Thoracic aorta (tissue), 2 donors: ENCODE measurements around the gene TRMO. TPM values are rescaled to one million over a fixed set of nuclear protein-coding genes. Genes with fewer than 3 reads are reported as not detected.

Experiments used
- ATAC-seq: fragments of 150-250 bp; one replicate; pipeline ENCODE4 v1.8.0; 2017; ENCODE audit warnings: low read depth; ENCODE audit not compliant: insufficient number of reproducible peaks, low FRiP score
- DNase-seq: peaks from one replicate; pipeline ENCODE4 v3.0.0-alpha.2; 2020; ENCODE audit warnings: low spot score
- H3K27ac ChIP-seq, 2 donors: fragments of 200-600 bp; sonication (generic); 1 replicate in 1 of 2; 2 replicates in 1 of 2; pipeline ENCODE4 v1.5.1; 2016; ENCODE audit warnings: mild to moderate bottlenecking in 2 of 2, moderate library complexity in 2 of 2
- H3K27me3 ChIP-seq: fragments of 200-600 bp; sonication (generic); replicated peaks from 2 replicates; pipeline ENCODE4 v1.6.0; 2016; ENCODE audit warnings: mild to moderate bottlenecking; ENCODE audit not compliant: insufficient read depth
- H3K36me3 ChIP-seq: fragments of 200-600 bp; sonication (generic); one replicate; pipeline ENCODE4 v1.5.1; 2016
- H3K4me1 ChIP-seq, 2 donors: fragments of 200-600 bp; sonication (generic); 1 replicate in 1 of 2; 2 replicates in 1 of 2; pipeline versions ENCODE4 v1.5.1 to v1.6.0; 2016; ENCODE audit warnings: low read depth in 2 of 2, mild to moderate bottlenecking in 1 of 2; ENCODE audit not compliant: control insufficient read depth in 1 of 2
- H3K4me3 ChIP-seq: fragments of 200-600 bp; sonication (generic); 2 replicates; pipeline ENCODE4 v1.5.1; 2016; ENCODE audit warnings: mild to moderate bottlenecking
- H3K9me3 ChIP-seq: fragments of 200-600 bp; sonication (generic); 2 replicates; pipeline ENCODE4 v1.5.1; 2016
- total RNA-seq, 2 donors: library from RNA; depleted of rRNA; stranded (reverse); fragments of >200 nt; gene quantifications; one replicate each; pipeline versions ENCODE4 v1.1.0 to v1.2.3, GENCODE V29; 2016
- TF ChIP-seq, protein P1 (sequence below): fragments of 200-600 bp; sonication (generic); IDR thresholded peaks from one replicate; pipeline ENCODE4 v1.5.1; 2019; ENCODE audit warnings: antibody characterized with exemption

The TRMO gene
- total RNA-seq, 2 donors from 2014 or later, result 22.2 to 28.6 TPM

DNA sequence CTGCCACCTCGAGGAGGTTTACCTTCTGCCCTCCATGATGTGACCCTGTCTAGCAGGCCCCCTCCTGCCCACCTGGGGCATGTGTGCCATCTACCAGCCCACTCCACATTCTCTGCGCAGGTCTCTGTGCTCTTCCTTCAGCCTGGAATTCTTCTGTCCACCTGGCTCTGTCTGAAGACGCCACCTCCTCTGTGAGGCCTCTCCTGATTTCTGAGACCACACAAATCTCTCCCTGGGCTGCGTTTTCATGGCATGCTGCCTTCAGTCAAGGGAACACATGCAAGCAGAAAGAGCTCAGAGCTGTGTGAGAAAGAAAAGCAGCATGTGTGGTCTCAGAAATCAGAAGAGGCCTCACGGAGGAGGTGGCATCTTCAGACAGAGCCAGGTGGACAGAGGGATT is 47.2 kb downstream of the TRMO start:
- DNase-seq, result no peak
- ATAC-seq, result no peak
- no peaks in the 10 kb centered on the region for H3K4me1 ChIP-seq
- H3K9me3 ChIP-seq, result no peaks in the 10 kb centered on the region
- no peaks in the 10 kb centered on the region for H3K36me3 ChIP-seq
- no peak overlapping the region for H3K4me3 ChIP-seq
- no peaks in the 10 kb centered on the region for H3K27me3 ChIP-seq
- no peak overlapping the region for H3K27ac ChIP-seq
- TF ChIP-seq, protein P1, sequence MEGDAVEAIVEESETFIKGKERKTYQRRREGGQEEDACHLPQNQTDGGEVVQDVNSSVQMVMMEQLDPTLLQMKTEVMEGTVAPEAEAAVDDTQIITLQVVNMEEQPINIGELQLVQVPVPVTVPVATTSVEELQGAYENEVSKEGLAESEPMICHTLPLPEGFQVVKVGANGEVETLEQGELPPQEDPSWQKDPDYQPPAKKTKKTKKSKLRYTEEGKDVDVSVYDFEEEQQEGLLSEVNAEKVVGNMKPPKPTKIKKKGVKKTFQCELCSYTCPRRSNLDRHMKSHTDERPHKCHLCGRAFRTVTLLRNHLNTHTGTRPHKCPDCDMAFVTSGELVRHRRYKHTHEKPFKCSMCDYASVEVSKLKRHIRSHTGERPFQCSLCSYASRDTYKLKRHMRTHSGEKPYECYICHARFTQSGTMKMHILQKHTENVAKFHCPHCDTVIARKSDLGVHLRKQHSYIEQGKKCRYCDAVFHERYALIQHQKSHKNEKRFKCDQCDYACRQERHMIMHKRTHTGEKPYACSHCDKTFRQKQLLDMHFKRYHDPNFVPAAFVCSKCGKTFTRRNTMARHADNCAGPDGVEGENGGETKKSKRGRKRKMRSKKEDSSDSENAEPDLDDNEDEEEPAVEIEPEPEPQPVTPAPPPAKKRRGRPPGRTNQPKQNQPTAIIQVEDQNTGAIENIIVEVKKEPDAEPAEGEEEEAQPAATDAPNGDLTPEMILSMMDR, result no peak

GRCh38 chr9:97874624-97875023 is 47.7 kb downstream of the TRMO start:
- Histone ChIP-seq H3K27ac (no peak overlapping the region), H3K9me3 (no peaks in the 10 kb centered on the region), H3K4me3 (no peak overlapping the region), H3K36me3 (no peaks in the 10 kb centered on the region), H3K4me1 (no peaks in the 10 kb centered on the region), H3K27me3 (no peaks in the 10 kb centered on the region)
- TF ChIP-seq, protein P1, result no peak
- no peak for ATAC-seq
- no peak for DNase-seq

DNA sequence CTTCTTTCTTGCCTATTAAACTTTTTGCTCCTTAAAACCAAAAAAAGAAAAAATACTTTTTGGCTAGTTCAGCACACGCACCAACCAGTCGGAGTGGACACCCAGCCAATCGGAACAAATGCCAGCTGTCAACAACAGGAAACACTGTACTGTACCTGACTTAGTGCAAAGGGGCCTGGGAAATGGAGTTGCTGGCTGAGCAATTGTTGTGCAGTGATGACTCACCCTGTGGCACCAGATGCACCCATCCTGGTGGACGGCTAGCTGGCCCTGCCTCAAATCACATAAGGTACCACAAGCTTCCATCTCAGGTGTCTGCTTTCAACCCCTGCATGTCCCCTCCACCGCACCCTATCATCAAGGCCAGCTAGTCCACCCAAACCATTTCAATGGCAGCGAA is 48.4 kb downstream of the TRMO start:
- no peaks in the 10 kb centered on the region for H3K36me3 ChIP-seq
- no peak overlapping the region for H3K27ac ChIP-seq
- H3K4me3 ChIP-seq, result no peak overlapping the region
- no peaks in the 10 kb centered on the region for H3K27me3 ChIP-seq
- H3K4me1 ChIP-seq, result no peaks in the 10 kb centered on the region
- ATAC-seq, result no peak
- no peaks in the 10 kb centered on the region for H3K9me3 ChIP-seq
- no peak for DNase-seq
- TF ChIP-seq, protein P1, result no peak

DNA sequence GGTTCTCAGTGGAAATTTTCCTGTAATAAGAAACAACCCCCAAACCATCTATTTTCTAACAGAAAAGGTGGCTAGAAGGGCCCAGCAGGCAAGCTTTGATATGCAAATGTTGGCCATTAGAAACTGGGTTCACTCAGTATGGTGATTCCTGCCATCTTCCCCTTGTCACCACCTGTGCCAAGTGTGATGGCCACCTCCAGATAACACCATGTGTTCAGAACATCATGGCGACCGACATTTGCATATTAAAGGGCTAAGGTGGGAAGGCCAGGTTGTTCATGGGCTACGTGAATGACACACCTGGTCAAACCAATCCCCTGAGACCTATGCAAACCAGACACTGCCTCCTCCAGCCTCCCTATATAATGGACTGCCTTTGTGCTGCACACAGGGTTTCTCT is 48.9 kb downstream of the TRMO start:
- no peak for DNase-seq
- Histone ChIP-seq H3K27me3 (no peaks in the 10 kb centered on the region), H3K4me1 (no peaks in the 10 kb centered on the region), H3K36me3 (no peaks in the 10 kb centered on the region), H3K9me3 (no peaks in the 10 kb centered on the region), H3K4me3 (no peak overlapping the region), H3K27ac (no peak overlapping the region)
- TF ChIP-seq, protein P1, result no peak
- no peak for ATAC-seq

DNA sequence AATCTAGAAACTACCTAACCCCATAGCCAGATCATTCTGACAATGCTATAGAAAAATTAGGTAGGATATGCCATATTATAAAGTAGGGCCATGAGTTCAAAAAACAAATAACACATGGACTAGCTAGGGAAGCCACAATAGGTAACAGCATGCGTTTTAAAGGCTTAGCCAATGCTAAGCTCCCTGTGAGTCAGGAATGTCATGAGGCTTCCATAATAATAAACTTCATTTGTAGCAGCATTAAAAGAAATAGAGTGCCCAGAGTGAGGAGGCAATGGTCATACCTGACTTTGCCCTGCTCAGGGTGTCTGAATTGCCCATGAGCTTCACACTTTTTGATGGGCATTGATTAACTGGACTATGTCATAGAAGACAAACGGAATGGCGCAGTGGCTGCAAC is 53.4 kb downstream of the TRMO start:
- no peak for ATAC-seq
- H3K4me3 ChIP-seq, result no peak overlapping the region
- TF ChIP-seq, protein P1, result no peak
- H3K27ac ChIP-seq, result no peak overlapping the region
- H3K4me1 ChIP-seq, result no peaks in the 10 kb centered on the region
- DNase-seq, result no peak
- H3K36me3 ChIP-seq, result no peaks in the 10 kb centered on the region
- peaks cover 8% of the 10 kb centered on the region for H3K9me3 ChIP-seq
- H3K27me3 ChIP-seq, result no peaks in the 10 kb centered on the region
